GM19467 (cell line): ENCODE data around the gene MTOR.

Source experiments
- ATAC-seq: cut with Tn5 transposase; IDR thresholded peaks from one replicate; pipeline ENCODE4 v1.9.1; 2021; ENCODE audit warnings: mild to moderate bottlenecking, moderate library complexity; ENCODE audit not compliant: unreplicated experiment

MTOR gene

DNA sequence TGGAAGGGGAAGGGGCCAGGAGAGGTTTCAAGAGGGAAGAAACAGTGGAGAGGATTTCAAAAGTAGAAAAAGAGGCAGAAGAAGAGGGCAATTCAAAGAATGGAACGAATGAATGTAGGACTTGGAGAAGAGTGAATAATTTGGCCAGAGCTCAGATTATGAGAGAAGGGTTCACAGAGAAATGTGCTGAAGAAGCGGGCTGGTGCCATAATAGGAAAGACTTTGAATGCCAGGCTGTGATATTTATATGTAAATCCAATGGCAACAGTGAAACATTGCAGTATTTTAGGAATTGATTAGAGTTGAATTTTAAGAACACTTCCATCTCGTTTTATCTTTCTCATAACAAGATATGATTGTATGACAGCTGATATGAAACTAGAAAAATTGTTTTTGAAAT is 109.2 kb downstream of the MTOR start:
- no peak for ATAC-seq

DNA sequence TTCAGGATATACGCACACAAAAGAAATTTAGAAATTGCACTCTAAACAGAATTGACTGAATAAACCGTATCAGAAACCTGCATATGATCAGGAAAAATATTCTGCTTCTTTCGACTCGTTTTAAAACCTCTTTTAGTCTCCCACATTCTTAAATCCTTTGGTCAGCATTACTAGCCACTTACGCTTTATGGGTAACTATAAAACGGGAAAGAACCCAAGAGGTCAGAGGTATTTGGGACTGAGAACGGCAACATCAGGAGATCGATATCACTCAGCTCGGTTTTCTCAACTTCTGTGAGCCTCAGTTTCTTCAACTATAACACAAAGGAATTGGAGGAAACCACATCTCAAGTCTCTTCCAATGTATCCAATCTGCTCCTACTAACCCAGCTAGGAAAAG is 109.6 kb downstream of the MTOR start:
- no peak for ATAC-seq

DNA sequence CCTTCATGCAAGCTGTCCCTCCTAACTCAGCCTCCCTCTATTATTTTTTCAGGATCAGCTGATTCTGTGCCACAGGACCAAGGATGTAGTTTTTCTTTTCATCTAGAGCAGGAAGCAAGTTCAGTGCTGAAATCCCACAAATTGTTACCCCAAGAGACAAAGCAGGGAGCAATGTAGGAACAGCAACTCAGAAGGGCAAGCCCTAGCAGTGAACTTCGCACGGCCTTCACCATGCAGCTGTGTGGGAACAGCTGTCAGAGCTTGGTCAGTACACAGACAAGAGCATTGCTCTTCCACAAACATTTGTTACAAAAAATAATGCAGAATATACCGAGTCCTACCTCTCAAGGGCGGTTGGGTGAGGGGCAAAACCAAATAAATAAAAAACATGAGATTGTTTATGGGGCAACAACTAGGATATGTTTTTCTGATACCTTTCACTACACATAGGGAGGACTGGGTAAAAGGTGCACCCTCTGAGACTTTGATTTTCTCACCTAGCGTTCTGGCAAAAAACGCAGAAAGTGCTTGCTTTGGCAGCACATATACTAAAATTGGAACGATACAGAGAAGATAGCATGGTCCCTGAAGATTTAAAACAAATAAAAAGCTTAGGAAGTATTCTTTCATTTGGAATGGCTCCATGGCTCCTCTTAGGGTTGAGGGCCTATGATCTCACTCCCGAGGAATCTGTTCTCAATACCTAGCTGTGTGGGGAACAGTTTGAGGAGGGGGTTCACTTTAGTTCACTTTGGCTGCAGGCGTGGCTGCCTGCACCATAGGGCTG is 110.3 kb downstream of the MTOR start:
- ATAC-seq = no peak

DNA sequence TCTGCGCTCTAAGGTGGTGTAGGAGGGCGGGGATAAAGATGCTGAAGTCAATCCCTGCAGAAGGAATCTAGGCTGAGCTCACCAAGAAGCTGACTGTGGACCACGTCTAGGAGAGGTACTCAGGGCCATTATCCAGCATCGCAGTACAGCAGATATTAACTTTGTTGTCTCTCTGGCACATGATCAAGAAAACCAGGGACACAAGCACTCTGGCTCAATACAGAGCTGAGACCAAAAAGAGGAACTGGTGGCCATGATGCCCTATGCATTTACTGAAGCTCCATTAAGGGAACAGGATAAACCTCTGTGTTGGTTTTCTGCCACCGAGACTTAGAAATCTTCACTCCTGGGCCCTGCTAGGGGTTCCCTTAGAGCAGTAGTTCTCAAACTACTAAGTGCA is 111.2 kb downstream of the MTOR start:
- no peak for ATAC-seq

DNA sequence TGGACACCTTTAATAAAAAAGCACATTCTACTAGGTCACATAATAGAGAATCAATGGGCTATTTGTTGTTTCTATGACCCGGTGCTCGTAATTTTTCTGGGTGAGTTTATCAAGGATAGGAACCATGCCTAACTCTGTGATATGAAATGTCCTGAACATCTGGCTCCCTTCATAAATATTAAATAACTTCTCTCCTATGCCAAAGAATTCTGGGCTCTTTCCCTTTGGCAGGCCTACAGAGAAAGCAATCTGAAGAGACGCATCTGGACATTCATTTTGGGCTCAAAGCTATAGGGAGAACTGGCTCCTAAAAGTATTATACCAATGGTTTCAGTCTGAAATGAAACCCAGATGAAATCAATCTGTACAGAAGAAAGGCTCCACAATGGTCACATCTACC is 112.0 kb downstream of the MTOR start:
- ATAC-seq = no peak

DNA sequence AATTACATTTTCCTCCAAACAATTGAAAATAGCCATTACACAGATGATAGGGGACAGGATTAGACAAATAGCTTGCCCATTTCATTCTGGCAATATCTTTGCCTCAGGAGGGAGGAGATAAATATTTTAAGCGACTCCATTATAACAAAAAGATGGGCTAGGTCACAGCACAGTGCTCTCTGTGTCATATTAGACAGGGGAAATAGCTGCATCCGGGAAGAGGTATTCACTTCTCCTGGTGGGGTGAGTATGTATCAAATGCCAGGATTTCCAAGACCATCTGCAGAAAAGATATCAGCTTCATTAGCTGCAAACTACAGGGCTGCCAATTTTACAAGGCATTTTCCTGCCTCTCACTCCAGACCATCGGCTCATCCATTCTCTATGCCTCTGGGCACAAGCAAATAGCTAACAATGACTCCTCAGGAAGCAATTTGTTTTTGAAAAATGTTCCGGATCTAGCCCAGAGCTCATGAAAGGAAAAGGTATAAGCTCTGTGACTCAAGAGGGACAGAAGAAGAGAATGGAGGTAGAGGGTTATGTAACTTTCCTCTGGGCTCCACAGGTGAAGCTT is 115.1 kb downstream of the MTOR start:
- no peak for ATAC-seq

DNA sequence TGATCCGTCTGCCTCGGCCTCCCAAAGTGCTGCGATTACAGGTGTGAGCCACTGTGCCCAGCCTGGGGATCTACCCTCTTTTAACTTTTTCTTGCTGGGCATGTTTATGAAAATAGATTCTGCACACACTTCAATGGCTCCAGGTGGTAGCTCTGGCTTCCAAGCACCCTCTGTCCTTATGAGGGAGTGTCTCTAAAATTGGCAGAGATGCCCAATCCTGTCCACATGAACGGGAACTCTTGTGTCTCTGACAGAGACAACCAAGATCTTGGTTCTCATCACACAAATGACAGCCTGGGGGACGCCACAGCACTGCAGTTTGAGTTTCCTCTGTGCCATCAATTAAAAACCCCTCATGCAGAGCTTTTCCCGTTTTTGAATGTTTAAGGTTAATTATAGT is 116.6 kb downstream of the MTOR start:
- ATAC-seq = no peak

DNA sequence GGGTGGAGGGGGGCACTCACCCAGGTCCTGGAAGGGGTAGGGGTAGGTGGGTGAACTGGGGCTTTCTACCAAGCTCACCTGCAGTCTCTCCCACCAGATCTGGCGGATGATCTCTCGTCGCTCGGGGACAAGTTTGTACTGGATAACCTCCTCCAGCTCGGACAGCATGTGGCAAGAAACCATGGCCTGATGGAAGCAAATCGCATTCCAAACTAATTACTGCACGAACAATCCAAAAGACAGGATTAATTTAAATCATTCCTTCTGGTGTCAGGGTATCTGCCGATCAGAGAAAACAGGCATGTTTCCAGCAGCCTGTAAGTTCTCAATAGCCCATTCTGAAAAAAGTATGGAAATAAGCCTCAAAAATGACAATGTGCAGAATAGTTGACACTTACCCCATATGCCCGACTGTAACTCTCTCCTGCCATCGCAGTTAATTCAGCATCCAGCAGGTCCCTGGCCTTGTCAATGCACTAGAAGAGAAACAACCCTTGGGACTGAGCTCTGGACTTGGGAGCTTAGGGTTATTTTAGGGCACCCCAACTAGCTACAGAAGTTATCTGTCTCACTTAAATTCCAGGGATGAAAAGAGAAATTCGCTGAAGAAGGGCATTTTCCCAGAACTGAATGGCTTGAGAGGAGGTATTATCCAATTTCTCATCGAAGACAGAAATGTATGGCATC is 117.6 kb downstream of the MTOR start:
- ATAC-seq = no peak

DNA sequence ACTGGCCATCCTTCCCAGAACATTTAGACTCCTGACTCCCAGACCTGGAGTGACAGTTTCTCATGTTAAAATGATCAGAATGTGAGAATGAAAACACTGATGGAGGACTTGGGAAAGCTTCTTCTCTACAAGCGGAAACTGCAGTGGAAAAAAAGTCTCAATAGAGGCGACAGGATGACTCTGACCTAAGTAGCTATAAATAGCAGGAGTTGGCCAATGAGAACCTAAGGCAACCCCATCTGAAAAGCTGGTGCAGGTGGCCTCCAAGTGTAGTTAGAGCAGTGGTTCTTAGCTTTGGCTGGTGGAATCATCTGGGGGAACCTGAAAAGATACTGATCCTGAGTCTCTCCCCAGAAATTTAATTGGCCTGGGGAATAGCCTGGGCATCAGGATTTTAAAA is 118.4 kb downstream of the MTOR start:
- no peak for ATAC-seq

DNA sequence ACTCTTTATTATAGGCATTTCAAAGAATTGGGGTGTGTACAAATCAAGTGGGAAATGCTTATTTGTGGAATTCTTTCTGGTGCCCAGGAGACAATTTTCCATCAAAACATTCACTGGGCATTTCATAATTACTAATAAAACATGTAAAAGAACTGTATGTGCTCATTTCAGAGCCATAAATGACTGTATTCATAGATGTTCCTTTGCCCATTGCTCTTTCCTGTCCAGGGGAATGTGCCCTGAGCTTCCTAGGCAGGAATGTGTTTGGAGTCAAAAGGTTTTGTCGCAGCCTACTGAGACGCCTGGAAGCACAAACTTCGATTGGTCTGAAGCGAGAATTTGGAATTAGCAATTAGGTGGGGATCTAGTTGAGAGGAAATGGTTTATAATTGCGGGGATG is 119.0 kb downstream of the MTOR start:
- no peak for ATAC-seq

DNA sequence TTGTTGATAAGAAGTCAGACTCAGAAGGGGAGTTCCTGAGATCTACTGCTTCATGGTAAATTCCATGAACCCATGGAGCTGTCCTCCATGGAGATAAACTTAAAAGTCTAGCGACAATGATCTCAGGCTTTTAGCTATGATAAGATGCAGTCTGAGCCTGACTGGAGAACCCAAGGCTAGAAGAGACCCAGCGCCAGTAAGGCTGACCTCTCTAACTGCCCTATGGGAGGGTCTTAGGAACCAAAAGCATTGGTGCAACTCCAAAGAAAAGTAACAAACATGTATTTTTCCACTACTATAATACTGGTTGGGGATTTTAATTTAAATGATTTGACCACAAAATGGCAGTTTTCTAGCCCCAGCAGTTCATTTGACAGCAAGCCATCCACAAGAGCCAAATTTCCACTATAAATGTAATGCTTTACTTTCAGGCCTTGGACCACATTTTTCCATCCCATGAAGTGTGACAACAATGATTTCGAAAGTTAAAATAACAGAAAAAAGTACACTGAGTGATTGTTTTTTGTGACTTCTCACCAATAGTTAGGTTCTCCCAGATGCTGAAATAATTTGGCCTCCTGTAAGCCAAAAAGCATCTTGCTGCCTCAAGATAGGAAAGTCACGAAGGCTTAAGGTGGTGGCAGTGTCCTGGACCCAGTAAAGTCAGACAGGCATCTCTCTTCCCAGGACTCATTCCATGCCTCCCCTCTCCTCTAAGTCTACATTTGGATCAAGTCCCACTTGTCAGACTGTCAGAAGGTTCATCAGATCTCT is 119.5 kb downstream of the MTOR start:
- ATAC-seq = no peak

DNA sequence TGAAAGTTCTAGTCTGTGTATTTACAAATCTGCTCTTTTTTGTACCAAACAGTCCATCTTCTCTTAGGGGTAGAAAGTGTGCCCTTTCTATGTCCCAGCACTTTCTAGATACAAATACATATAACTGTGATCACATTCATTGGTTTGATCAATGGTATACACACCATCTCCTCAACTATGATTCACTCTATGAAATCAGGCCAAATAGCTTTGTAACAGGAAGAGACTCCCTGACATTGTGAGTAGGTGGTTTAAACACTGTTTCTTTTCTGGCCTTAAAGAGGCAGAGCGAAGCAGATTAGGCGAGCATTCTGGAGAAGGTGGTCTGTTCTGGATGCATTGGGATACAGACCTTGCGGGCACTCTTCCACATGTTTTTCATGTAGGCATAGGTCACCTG is 123.4 kb downstream of the MTOR start:
- no peak for ATAC-seq

DNA sequence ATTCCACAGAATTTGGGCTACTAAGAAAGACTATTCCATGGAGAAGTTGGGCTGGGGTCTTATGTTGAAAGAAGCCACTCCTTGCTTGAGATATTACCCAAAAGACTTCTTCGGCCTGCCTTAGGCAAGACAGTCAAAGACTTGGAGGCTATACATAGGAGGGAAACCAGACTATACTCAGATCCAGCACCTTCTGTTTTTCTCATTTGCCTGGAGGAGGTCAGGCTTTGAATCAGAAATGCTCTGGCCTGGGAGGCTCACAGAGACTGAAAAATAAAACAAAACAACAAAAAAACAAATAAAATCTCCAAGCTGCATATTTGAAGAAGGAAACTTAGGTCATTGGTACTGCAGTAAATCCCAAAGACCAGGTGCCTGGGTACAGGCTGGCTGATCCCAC is 124.3 kb downstream of the MTOR start:
- ATAC-seq = no peak

DNA sequence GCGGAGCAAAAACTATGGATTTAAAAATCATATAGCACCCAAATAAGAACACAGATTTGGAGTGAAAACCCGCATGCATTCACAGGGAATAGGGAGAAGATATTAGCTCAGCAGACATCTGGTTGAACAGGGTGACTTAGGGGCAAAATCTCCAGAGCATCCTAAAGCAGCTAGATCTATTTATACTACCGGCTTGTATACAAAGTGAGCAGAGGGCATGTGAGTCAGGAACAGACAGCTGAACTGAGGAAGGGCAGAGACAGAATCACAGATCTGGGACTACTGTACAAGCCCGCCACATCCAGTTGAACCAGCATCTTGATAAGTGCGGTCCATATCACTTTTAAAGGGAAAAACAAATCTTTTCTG is 127.5 kb downstream of the MTOR start:
- ATAC-seq = no peak

DNA sequence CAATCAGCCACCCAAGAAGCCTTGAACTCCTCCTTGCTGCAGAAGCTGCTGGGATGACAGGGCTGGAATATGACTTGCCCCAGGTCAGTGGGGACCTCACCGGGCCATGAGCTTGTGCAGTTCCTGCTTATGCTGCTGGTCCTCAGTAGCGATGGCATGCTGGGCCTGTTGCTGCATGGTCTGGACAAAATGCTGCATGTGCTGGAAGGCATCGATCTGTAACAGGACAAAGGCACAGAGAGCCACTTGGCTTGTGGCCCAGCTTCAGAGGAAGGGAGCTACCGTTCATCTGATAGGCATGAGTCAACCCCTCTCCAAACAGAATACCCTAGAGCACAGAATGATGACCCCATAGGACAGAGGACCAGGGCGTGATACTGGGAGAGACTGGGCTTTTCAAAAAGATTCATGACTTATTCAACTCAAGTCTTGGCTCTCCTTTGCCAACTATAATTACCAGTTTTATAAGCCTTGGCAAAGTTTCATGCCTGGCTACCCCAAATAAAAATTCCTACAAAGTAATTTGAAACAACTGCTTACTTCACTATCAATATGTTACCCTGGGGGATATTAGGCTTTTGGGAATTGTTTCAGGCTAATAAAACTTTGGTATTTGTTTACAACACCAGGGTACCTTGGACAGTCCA is 128.0 kb downstream of the MTOR start:
- no peak for ATAC-seq

DNA sequence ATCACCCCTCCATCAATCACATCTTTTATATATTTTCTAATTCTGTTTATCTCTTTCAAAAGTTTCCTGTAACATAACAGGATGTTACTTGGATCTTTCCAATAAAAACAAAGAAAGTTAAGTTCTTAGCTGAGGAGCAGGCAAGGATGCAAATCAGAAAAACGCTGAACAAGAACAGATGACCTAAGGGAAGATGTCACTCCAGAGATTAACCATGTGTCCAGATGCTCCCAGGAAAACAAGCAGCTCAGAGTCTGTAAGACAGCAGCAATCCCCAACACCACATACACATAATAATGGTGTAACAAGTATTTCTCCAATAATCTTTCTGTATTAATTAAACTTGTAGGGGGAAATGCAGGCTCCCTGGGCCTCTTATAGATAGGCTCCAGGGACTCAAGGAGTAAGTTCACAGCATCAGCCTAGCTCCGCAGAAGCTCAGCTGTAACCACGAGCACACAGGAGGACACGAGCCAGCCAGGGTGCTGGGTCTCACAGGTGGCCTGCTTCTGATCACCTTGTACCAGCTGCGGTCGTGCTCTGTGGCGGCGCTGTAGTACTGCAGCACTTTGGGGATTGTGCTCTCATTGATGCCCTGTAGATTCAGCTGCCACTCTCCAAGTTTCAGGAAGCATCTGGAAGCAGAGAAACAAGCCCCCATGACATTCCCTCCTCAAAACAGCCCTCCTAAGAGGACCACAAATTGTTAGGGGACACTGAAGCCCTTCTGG is 129.6 kb downstream of the MTOR start:
- no peak for ATAC-seq

DNA sequence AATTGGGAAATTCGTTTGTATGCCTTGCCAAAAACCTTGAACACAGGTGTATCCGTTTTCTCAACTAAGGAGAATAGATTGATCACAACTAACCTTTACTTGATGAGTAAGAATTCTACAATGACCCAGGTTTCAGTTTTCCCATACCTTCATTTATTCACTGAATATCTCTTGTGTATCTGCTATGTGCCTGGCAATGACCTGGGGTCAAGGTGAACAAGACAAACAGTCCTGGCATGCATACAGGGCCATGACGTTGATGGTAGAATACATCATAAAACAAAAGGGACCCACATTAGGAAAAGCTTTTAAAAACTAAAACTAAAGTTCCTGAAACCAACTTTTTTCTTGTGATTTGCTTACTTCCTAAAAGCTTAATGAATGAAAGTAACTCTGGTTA is 130.5 kb downstream of the MTOR start:
- no peak for ATAC-seq

DNA sequence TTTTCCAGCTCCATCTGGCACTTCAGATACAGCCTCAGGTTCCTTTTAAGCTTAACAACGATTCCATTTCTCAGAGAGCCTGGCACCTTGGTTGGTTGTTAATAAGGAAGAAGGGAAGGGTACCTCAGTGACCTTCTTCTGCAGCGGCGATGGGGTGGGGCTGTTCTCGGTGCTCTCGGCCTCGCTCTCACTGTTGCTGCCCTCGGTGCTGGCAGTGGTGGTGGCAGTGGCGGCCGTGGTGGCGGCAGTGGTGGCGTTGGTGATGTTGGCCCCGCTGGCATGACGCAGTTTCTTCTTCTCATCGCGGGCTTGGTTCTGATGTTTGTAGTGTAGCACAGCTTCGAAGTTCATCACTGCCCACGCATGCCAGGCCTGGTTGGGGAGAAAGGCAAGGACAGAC is 131.9 kb downstream of the MTOR start:
- ATAC-seq = no peak

DNA sequence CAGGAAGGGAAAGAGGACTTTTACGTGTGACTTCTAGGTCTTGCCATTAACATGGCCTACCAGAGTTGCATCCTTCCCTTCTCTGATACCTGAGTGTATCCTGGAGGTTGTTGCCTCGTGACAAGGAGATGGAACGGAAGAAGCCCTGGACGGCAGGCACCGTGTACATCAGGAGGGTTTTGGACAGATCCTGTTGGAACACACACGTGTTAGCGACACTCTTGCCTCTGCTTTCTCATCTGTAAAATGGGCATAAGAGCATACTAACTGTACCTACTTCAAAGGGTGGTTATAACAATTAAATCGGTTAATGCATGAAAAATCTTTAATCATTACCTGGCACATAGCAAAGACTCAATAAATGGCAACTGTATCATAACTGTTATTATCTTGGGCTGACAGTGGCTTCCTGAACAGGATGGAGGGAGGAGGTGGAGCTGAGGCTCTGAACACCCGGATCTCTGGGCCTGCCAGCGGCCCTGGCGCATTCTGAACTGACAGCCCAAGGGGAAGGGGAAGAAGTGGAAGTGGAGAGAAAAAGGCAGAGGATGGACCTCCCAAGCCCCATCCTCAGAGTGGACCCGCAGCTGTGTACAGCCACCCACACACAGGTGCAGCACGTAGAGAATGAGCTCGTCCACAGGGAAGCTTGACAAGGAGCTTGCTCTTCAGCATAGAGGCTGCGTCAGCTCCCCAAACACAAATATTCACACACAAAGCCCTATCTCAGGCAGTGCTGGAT is 132.5 kb downstream of the MTOR start:
- ATAC-seq = no peak

DNA sequence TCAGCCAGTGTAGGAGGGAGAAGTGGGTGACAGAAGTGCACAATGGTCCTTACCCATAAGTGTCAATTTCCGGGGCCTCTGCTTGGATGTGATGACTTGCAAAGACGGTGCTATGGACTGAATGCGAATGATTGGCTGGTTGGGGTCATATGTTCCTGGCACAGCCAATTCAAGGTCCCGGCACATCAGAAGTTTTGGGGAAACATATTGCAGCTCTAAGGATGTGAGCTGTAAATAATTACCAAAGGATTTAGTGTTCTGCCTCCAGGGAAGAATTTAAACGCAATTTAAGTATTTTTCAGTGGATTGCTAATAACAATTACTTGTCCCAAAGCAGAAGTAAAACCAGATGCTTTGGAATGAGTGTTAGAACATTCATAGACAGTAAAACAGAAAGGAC is 135.8 kb downstream of the MTOR start:
- no peak for ATAC-seq
